Measurements from ENCODE around the gene BDKRB2.

Gene BDKRB2

GRCh38 chr14:96255501-96256366 is 51.1 kb downstream of the BDKRB2 start, which contains the start of gene BDKRB1:
Gene BDKRB1, plus strand, starts transcription at chr14:96256210. Its CDS starts 7,473 bp downstream, at chr14:96263683.
- H3K27ac Mint-ChIP-seq: no peak within 1 kb of the TSS
- no peaks in the 10 kb centered on the region for H3K36me3 Mint-ChIP-seq (ENCODE audit: low read depth)
- no peak for DNase-seq
- no peak within 1 kb of the TSS for H3K4me3 Mint-ChIP-seq
- H3K27me3 Mint-ChIP-seq: peaks cover 51% of the 10 kb centered on the region
- no peaks in the 10 kb centered on the region for H3K9me3 Mint-ChIP-seq
- no peaks in the 10 kb centered on the region for H3K4me1 Mint-ChIP-seq (ENCODE audit: low read depth)

GRCh38 chr14:96256407-96256806 is 51.8 kb downstream of the BDKRB2 start:
- Mint-ChIP-seq H3K27me3 (peaks cover 51% of the 10 kb centered on the region), H3K27ac (no peak overlapping the region), H3K9me3 (no peaks in the 10 kb centered on the region), H3K4me1 (ENCODE audit: low read depth) (no peaks in the 10 kb centered on the region), H3K36me3 (ENCODE audit: low read depth) (no peaks in the 10 kb centered on the region), H3K4me3 (no peak overlapping the region)
- DNase-seq: no peak

GRCh38 chr14:96257056-96257455 is 52.4 kb downstream of the BDKRB2 start:
- no peaks in the 10 kb centered on the region for H3K9me3 Mint-ChIP-seq
- no peaks in the 10 kb centered on the region for H3K36me3 Mint-ChIP-seq (ENCODE audit: low read depth)
- H3K4me1 Mint-ChIP-seq (ENCODE audit: low read depth): no peaks in the 10 kb centered on the region
- DNase-seq: no peak
- H3K27me3 Mint-ChIP-seq: peaks cover 48% of the 10 kb centered on the region
- no peak overlapping the region for H3K27ac Mint-ChIP-seq
- no peak overlapping the region for H3K4me3 Mint-ChIP-seq

- H3K4me1 Mint-ChIP-seq (ENCODE audit: low read depth): no peaks in the 10 kb centered on the region
- H3K36me3 Mint-ChIP-seq (ENCODE audit: low read depth): no peaks in the 10 kb centered on the region
- H3K27ac Mint-ChIP-seq: no peak overlapping the region
- no peaks in the 10 kb centered on the region for H3K9me3 Mint-ChIP-seq
- no peak for DNase-seq
- H3K27me3 Mint-ChIP-seq: peaks cover 43% of the 10 kb centered on the region
- no peak overlapping the region for H3K4me3 Mint-ChIP-seq
These were observed 53.3 kb downstream of the BDKRB2 start for GRCh38 chr14:96257900-96258299.

GRCh38 chr14:96260341-96260821 is 55.7 kb downstream of the BDKRB2 start:
- no peak for DNase-seq
- no peaks in the 10 kb centered on the region for H3K36me3 Mint-ChIP-seq (ENCODE audit: low read depth)
- no peak overlapping the region for H3K4me3 Mint-ChIP-seq
- no peak overlapping the region for H3K27ac Mint-ChIP-seq
- H3K27me3 Mint-ChIP-seq: peaks cover 21% of the 10 kb centered on the region
- no peaks in the 10 kb centered on the region for H3K4me1 Mint-ChIP-seq (ENCODE audit: low read depth)
- H3K9me3 Mint-ChIP-seq: no peaks in the 10 kb centered on the region

GRCh38 chr14:96261053-96261452 is 56.4 kb downstream of the BDKRB2 start:
- Mint-ChIP-seq H3K36me3 (ENCODE audit: low read depth) (no peaks in the 10 kb centered on the region), H3K4me3 (no peak overlapping the region), H3K27me3 (peaks cover 19% of the 10 kb centered on the region), H3K9me3 (no peaks in the 10 kb centered on the region), H3K27ac (no peak overlapping the region), H3K4me1 (ENCODE audit: low read depth) (no peaks in the 10 kb centered on the region)
- DNase-seq: no peak

GRCh38 chr14:96261772-96262655 is 57.4 kb downstream of the BDKRB2 start:
- H3K27ac Mint-ChIP-seq: no peak overlapping the region
- no peak overlapping the region for H3K4me3 Mint-ChIP-seq
- no peaks in the 10 kb centered on the region for H3K36me3 Mint-ChIP-seq (ENCODE audit: low read depth)
- no peaks in the 10 kb centered on the region for H3K9me3 Mint-ChIP-seq
- no peaks in the 10 kb centered on the region for H3K4me1 Mint-ChIP-seq (ENCODE audit: low read depth)
- H3K27me3 Mint-ChIP-seq: peaks cover 27% of the 10 kb centered on the region
- no peak for DNase-seq

- DNase-seq: no peak
- Mint-ChIP-seq H3K9me3 (no peaks in the 10 kb centered on the region), H3K36me3 (ENCODE audit: low read depth) (no peaks in the 10 kb centered on the region), H3K4me1 (ENCODE audit: low read depth) (no peaks in the 10 kb centered on the region), H3K27ac (no peak overlapping the region), H3K27me3 (peaks cover 22% of the 10 kb centered on the region), H3K4me3 (no peak overlapping the region)
These were observed 58.9 kb downstream of the BDKRB2 start for GRCh38 chr14:96263347-96264199.

- Mint-ChIP-seq H3K36me3 (ENCODE audit: low read depth) (no peaks in the 10 kb centered on the region), H3K27ac (no peak overlapping the region), H3K4me1 (ENCODE audit: low read depth) (no peaks in the 10 kb centered on the region), H3K27me3 (peaks cover 20% of the 10 kb centered on the region), H3K4me3 (no peak overlapping the region), H3K9me3 (no peaks in the 10 kb centered on the region)
- no peak for DNase-seq
These were observed 59.5 kb downstream of the BDKRB2 start for GRCh38 chr14:96264200-96264553.

- no peak for DNase-seq
- no peak overlapping the region for H3K27ac Mint-ChIP-seq
- no peaks in the 10 kb centered on the region for H3K36me3 Mint-ChIP-seq (ENCODE audit: low read depth)
- no peaks in the 10 kb centered on the region for H3K4me1 Mint-ChIP-seq (ENCODE audit: low read depth)
- no peak overlapping the region for H3K4me3 Mint-ChIP-seq
- peaks cover 14% of the 10 kb centered on the region for H3K27me3 Mint-ChIP-seq
- no peaks in the 10 kb centered on the region for H3K9me3 Mint-ChIP-seq
These were observed 60.2 kb downstream of the BDKRB2 start for GRCh38 chr14:96264853-96265252.

- Mint-ChIP-seq H3K27me3 (peaks cover 14% of the 10 kb centered on the region), H3K4me3 (no peak overlapping the region), H3K27ac (no peak overlapping the region), H3K9me3 (no peaks in the 10 kb centered on the region), H3K36me3 (ENCODE audit: low read depth) (no peaks in the 10 kb centered on the region), H3K4me1 (ENCODE audit: low read depth) (no peaks in the 10 kb centered on the region)
- DNase-seq: no peak
These were observed 60.9 kb downstream of the BDKRB2 start for GRCh38 chr14:96265383-96266095.

GRCh38 chr14:96267336-96267735 is 62.7 kb downstream of the BDKRB2 start:
- Mint-ChIP-seq H3K36me3 (ENCODE audit: low read depth) (no peaks in the 10 kb centered on the region), H3K27me3 (peaks cover 14% of the 10 kb centered on the region), H3K27ac (no peak overlapping the region), H3K9me3 (no peaks in the 10 kb centered on the region), H3K4me1 (ENCODE audit: low read depth) (no peaks in the 10 kb centered on the region), H3K4me3 (no peak overlapping the region)
- DNase-seq: no peak

GRCh38 chr14:96267916-96268315 is 63.3 kb downstream of the BDKRB2 start:
- Mint-ChIP-seq H3K9me3 (no peaks in the 10 kb centered on the region), H3K4me3 (no peak overlapping the region), H3K4me1 (ENCODE audit: low read depth) (no peaks in the 10 kb centered on the region), H3K27me3 (peaks cover 14% of the 10 kb centered on the region), H3K36me3 (ENCODE audit: low read depth) (no peaks in the 10 kb centered on the region), H3K27ac (no peak overlapping the region)
- DNase-seq: no peak
